Mucosa of gallbladder (tissue), 1 donor: ENCODE measurements around the gene LINGO3. TPM values are rescaled to one million over a fixed set of nuclear protein-coding genes. Genes with fewer than 3 reads are reported as not detected.
A peak's percentile ranks its signal among the peaks of the same experiment; 100 is the strongest.

Experiments
- DNase-seq: peaks from one replicate; pipeline ENCODE4 v3.0.0-alpha.2; 2020; ENCODE audit warnings: low spot score
- total RNA-seq: library from RNA; stranded (reverse); gene quantifications from one replicate; pipeline ENCODE4 v1.2.1, GENCODE V29; 2021
- donor health status: DM: no; HTN: no; CAD: no.

Gene LINGO3
- total RNA-seq, 1 donor from 2014 or later = 0.17 TPM

DNA sequence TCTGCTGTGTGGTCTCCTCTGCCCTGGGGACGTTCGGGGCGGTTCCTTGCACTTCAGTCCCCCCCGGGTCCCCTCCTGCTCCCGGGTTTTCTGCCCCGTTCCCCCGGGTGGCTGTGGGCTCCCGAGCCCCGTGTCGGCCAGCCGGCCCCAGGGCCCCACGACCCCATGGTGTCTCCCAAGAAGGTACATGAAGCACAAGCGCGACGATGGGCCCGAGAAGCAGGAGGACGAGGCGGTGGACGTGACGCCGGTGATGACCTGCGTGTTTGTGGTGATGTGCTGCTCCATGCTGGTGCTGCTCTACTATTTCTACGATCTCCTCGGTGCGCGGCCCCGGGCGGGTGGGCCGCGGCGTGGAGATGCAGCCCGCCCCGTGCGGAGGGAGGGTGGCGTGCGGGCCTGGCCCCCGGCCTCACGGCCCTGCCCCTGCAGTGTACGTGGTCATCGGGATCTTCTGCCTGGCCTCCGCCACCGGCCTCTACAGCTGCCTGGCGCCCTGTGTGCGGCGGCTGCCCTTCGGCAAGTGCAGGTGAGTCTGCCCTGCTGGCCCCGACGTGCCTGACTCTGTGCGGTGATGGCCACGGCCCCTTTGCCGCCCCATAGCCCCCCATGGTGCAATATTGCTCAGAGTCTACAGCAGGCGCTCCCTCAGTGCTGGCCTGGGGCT, 31.8 kb upstream of the LINGO3 start:
- no peak for DNase-seq

DNA sequence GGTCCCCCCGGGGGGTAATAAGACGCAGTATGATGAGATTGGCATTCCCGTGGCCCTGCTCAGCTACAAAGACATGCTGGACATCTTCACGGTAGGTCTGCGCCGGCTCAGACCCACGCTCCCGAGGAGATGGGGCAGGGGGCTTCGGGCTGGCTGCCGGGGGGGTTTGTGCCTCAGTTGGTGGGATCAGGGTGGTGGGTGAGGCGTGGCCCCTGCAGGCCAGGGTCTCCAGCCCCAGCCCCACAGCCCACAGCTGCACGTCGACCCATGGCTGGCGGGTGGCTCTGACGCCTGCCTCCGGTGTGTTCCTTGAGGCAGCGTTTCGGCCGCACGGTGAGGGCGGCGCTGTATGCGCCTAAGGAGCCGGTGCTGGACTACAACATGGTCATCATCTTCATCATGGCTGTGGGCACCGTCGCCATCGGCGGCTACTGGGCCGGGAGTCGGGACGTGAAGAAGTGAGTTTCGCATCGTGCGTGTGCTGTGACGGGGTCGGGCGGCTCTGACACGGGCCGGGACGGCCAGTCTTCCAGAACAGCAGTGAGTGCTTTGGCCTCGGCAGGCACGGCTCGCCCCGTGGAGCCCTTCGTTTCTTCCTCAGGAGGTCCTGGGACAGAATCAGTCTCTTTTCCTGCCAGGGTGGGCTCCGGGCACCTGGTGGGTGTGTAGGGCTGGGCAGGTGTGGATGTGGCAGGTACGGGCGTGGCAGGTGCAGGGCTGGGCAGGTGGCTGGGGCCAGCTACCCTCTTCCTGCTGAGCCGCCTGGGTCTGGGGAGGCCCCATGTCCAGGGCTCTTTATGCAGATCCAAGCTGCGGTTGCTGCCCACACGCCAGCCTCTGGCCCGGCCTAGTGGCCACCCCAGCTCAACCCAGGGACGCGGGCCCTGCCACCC, 31.0 kb upstream of the LINGO3 start:
- DNase-seq = no peak

DNA sequence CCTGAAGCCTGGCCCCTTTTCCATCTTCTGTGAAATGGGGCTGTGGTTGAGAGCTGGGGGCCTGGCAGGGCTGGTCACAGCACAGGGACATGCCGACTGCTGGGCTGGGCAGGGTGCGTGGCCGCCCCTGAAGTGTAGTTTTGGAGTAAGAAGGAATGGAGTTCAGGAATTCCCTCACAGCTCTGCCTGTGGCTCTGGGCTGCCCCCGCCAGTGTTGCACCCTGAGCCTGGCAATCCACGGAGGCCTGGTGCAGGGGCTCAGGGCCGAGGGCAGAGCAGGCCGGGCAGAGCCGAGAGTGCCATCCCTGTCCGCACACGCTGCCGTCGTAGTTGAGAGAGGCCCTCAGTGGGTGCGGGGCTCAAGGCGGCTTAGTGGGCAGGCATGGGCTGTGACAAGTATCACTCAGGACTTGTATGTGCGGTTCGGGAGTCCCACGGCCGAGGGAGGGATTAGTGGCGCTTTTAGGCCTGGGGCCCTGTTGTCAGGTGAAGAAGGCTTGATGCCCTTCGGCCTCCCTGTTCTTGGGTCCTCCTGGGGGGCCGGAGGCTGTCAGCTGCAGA, 30.2 kb upstream of the LINGO3 start:
- no peak for DNase-seq

DNA sequence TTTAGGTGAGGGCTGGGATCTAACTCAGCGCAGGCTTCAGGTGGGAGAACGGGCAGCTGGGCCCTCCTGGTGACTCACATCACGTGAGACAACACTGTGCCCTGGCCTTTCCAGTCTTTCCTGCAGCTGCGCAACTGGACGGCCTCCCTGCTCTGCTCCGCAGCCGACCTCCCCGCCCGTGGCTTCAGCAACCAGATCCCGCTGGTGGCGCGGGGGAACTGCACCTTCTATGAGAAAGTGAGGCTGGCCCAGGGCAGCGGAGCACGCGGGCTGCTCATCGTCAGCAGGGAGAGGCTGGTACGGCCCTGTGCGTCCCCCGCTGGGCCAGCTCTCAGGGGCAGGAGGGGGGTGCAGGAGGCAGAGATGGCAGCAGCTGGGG, 29.4 kb upstream of the LINGO3 start:
- no peak for DNase-seq

DNA sequence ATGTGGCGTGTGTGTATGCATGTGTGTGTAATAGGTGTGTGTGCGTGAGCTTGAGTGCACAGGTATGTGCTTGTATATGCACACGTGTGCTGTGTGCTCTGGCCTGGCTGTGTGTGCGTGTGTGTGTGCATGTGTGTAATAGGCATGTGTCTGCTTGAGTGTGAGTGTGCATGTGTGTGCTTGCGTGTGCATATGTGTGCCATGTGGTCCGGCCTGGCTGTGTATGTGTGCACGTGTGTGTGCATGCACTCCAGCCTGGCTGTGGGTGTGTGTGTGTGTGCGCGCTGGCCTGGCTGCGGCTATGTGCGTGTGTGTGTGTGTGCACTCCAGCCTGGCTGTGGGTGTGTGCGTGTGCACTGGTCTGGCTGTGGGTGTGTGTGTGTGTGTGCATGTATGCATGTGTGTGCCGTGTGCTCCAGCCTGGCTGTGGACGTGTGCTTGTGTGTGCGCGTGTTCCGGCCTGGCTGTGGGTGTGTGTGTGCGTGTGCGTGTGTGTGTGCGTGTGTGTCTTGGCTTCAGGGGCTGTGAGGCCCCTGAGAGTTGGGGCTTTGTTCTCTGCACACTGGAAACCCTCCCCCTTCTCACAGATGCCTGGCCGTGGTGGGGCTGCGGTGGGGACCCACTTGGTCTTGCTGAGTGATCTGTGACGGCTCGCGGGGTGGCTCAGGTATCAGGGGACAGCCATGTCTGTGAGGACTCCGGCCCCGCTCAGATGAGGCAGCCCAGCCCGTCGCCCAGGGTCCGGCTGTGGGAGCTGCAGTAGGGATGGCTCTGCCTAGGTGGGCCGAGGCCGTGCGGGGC, 28.8 kb upstream of the LINGO3 start:
- DNase-seq = no peak

DNA sequence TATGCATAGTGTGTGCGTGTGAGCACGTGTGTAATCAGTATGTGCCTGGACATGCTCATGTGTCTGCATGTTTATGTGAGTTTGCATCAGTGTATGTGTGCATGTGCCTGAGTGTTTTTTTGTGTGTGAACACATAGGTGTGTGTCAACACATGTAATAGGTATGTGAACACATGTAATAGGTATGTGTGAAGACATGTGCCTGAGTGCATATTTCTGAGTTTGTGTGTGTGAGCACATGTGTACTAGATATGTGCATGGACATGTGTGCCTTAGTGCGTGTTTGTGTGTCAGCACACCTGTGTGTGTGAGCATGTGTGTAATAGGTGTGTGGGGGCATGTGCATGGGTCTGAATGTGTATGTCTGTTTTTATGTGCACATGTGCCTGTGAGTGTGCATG, 27.9 kb upstream of the LINGO3 start:
- DNase-seq = no peak

DNA sequence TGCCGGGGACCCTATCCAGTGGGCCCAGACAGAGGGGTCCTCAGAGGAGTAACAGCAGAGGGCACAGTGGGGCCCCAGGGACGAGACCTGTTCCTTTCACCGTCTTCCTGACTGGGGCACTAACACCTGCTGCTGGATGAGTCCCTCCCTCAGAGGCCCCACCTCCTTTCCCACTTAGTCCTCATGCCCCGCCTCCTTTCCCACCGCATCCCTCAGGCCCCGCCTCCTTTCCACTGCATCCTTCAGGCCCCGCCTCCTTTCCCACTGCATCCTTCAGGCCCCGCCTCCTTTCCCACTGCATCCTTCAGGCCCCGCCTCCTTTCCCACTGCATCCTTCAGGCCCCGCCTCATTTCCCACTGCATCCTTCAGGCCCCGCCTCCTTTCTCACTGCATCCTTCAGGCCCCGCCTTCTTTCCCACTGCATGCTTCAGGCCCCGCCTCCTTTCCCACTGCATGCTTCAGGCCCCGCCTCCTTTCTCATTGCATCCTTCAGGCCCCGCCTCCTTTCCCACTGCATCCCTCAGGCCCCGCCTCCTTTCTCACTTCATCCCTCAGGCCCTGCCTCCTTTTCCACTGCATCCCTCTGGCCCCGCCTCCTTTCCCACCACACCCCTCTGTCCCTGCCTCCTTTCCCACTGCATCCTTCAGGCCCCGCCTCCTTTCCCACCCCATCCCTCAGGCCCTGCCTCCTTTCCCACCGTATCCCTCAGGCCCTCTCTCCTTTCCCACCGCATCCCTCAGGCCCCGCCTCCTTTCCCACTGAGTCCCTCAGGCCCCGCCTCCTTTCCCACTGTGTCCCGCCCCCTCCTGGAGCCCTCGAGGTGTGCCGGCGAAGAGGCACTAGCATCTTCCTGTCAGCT, 27.3 kb upstream of the LINGO3 start:
- no peak for DNase-seq

DNA sequence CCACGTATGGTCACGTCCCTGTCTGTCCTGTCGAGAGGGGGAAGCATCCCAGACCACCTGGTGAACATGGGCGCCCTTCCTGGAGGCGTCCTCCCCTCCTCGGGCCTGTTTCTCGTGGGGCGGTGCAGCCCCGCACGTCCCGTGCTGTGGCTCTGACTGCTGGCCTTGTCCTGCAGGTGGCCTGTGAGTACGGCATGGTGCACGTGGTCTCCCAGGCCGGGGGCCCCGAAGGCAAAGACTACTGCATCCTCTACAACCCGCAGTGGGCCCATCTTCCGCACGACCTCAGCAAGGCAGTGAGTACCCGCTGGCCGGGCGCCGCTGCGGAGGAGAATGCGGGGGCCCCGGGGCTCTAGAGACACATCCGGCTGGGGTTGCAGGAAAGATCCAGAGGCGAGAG, 26.5 kb upstream of the LINGO3 start:
- no peak for DNase-seq

DNA sequence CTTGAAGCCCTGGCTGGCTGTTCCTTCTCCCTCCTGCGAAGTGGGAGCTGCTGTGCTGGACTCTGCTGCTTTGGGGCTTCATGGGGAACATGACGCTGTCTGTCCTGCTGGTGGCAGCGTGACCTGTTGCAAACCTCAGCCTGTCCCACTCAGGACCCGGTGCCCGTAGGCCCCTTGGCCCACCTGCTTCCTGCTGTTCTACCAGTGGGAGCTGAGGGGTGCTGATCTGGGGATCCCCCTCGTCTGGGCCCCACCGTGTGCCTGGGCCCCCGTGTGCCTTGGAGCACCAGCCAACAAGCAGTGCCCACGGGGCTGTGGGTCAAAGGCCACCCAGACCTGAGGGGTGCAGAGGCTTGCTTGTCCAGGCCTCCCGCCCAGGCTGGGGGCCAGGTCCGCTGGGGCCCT, 25.9 kb upstream of the LINGO3 start:
- no peak for DNase-seq

DNA sequence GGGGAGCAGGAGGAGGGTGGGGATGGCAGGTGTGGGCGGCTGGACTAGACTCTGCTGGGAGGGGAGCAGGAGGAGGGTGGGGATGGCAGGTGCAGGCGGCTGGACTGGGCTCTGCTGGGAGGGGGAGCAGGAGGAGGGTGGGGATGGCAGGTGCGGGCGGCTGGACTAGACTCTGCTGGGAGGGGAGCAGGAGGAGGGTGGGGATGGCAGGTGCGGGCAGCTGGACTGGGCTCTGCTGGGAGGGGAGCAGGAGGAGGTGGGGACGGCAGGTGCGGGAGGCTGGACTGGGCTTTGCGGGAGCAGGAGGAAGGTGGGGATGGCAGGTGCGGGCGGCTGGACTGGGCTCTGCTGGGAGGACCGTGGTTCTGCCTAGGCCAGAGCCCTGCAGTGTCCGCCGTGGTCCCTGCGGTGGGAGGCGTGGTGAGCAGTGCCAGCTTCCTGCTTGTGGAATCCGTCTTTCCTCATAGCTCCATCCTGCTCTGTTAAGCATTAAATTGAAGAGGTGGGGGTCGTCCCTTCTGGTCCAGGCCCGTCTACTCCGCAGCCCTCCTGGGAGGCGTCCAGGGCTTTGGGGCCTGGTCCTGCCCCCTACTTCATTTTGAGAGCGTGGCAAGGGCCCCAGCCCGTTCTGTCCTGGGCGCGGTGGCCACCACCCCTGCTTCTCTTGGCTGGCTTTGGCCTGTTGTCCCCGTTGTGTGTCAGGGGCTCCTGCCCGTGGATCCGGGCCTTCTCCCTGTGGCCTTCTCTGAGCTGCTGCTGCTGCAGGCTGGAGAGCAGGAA, 25.3 kb upstream of the LINGO3 start:
- DNase-seq = peak; percentile 31

DNA sequence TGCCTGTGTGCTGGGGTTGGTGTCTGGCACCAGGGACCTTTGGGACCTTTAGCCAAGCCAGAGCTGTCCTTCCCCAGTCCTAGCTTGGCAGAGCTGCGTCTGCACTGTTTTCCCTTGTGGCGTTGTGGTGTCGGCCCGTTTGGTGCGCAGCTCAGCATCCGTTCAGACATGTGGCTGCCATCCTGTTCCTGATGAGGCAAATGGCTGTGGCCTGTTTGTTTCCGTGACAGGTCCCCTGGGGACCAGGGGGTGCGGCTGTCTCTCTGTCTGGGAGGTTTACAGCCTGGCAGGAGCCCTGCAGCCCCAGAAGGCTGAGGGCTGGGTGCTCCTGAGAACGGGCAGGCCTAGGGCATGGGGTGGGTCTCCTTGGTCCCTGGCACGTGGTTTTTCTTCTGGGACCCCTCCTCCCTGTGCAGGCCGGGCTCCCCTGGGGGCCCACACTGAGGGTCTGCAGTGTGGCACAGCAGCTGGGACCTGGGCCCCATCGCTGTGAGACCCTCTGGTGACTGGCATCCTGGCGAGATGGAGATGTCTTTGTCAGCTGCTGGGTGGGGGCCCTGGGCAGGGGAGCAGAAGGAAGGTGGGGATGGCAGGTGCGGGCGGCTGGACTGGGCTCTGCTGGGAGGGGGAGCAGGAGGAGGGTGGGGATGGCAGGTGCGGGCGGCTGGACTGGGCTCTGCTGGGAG, 24.5 kb upstream of the LINGO3 start:
- DNase-seq = no peak

DNA sequence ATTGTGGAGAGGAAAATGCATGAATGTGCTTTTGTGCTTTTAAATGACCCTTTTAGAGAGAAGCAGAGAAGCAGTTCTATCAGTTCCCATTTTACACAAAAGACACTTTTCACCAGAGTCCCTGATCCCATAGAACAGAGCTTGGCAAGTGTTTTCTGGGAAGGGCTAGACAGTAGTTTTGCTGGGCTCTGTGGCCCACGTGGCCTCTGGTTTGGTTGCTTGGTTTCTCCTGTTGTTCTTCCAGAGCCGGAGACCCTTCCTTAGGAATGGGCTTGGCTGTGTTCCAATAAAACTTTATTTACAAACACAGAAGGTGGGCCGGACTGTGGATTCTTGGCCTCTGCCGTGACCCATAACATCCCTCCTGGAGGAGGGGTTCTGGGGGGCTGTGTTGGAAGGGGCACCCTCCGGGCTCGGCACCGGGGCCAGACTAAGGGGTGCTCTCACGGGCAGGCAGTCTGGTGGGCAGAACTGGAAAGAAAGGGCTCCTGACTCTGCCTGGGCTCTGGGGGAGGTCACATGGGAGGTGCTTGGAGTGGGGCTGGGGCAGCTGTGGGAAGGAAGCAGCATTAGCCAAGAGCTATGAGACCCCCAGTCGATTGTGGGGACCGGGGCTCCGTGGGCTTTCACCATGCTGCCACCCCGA, 23.8 kb upstream of the LINGO3 start:
- DNase-seq = no peak

DNA sequence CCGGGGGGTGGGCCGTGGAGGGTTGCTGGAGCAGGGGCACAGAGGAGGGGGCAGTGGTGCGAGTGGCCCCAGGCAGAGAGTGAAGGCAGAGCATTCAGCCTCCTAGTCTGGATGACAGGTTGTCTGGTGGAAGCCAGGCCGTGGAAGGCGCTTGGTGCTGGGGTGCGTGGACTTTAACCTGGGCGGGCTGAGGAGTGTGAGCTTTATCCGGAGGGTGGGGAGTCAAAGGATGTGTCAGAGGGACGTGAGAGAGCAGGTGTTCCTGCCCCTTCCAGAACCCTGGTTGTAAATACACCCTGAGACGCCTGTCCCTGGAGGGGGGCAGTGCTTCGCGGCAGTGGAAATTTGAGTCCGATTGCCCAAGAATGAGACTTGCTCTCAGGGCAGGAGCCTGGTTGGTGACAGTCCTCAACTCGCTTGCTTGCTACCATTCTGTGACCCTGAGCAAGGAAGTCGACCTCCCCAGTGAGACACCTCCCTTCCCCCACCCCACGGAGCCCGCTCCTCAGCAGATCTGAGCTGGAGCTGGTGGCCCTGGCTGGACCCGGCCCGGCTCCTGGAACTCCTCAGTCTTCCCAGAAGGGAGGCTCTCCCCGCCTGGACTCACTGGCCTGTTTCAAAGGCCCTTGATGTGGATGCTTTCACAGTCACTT, 22.8 kb upstream of the LINGO3 start:
- peak; percentile 83 for DNase-seq

DNA sequence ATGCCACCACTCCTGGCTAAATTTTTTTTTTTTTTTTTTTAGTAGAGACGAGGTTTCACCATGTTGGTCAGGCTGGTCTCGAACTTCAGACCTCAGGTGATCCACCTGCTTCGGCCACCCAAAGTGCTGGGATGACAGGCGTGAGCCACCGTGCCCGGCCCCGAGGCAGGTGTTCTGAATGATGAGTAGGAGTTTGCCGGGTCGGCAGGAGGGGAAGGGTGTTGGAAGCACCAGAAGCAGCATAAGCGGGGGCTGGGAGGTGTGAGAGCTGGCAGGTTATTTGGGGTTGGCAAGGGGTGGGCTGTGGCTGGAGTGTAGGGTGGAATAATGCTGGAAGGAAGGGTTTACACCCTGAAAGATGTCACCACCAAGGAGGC, 22.3 kb upstream of the LINGO3 start:
- no peak for DNase-seq

DNA sequence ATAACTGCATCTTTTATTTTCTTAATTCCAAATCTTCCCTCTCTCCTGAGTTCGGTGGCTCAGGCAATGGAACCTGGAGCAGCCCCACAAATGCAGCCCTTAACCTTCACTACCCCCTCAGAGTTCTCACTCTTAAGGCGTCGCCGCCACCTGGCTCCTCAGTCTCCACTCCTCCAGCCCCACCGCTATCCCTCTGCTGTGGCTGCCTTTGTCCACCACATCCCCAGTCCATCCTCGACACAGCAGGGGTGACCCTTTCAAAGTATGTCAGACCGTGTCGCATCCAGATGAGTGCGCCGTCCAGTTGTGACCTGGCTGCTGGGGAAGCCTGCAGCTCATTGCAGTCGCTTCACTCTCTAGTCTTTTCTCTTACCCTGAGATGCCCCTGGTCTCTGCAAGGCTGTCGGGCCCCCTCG, 21.6 kb upstream of the LINGO3 start:
- no peak for DNase-seq

DNA sequence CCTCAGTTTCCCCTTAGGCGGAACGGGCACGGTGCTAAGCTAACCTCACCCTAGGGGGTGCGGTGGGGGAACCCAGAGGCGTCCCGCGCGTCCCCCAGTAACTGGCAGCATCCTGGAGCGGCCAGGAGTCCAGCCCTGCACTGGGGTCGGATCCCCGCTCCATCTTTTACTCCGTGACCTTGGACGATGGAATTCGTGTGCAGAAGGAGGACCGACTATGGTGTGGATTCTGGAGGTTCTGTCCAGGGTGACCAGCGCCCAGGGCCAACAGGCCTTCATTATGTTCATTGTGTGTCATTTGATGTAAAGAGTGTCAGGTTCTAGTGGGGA, 21.2 kb upstream of the LINGO3 start:
- no peak for DNase-seq

DNA sequence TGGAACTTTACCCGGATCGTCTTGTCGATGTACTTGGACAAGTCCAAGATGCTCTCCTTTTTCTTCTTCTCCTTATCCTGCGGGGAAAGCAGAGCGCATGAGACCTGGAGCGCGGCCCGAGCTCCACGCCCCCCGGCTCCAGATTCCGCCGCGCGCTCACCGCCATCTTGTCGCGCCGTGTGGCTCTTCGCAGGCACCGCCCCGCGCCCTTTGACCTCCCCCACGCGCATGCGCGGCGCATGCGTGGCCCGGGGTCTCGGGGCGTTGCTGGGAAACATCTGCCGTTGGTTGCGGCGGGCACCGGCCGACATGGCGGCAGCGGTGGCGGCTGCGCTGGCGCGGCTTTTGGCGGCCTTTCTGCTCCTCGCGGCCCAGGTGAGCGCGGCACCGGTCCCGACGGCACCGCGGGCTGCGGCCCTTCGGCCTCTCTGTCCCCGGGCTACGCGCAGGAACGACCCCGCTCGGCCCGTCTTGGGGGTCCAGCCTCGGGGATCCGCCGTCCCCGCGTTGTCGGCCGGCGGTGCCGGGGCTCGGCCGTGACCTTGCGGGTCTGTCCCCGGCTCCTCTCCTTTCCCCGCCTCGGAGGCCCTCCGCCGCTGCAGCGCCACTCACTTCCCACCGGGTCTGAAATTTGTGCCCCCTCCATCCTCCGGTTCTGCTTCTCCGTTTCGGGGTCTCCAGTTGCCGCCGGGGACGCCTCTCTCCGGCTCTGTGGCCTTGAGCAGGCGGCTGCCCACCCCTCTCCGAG, 20.6 kb upstream of the LINGO3 start, which contains the start of the genes LSM7 and SPPL2B:
Gene LSM7 (minus strand): TSS at position 186 of the 748 bp plus-strand sequence. CDS start 20 bp downstream, at position 166.
Gene SPPL2B (plus strand): TSS at position 284 of the 748 bp plus-strand sequence. CDS start 26 bp downstream, at position 310.
- peak; percentile 94 for DNase-seq
